Neutrophil (primary cell): Measurements from ENCODE around the gene SH3RF3.

Experiments
- H3K27ac ChIP-seq: fragments of 200-600 bp; sonication (generic); 2 replicates; pipeline ENCODE4 v1.5.1; 2016; ENCODE audit warnings: mild to moderate bottlenecking, moderate library complexity
- H3K27me3 ChIP-seq: fragments of 200-600 bp; sonication (generic); 2 replicates; pipeline ENCODE4 v1.6.0; 2016; ENCODE audit warnings: mild to moderate bottlenecking
- H3K36me3 ChIP-seq: fragments of 200-600 bp; sonication (generic); 2 replicates; pipeline ENCODE4 v1.5.1; 2017
- H3K4me1 ChIP-seq, 2 experiments: fragments of 200-600 bp in 1 of 2; sonication (generic) in 1 of 2; 1 replicate in 1 of 2; 2 replicates in 1 of 2; pipeline versions ENCODE4 v1.5.1 to v1.6.1; 2013 to 2016; ENCODE audit warnings: low read depth in 1 of 2, low read length in 1 of 2, mild to moderate bottlenecking in 1 of 2, moderate library complexity in 1 of 2; ENCODE audit not compliant: control insufficient read depth in 1 of 2, insufficient read depth in 1 of 2
- H3K4me3 ChIP-seq, 2 experiments: fragments of 200-600 bp in 1 of 2; sonication (generic) in 1 of 2; 1 replicate in 1 of 2; 2 replicates in 1 of 2; pipeline ENCODE4 v1.5.1; 2013 to 2016; ENCODE audit warnings: low read depth in 1 of 2, low read length in 1 of 2, mild to moderate bottlenecking in 1 of 2, moderate library complexity in 1 of 2
- H3K9me3 ChIP-seq: fragments of 200-600 bp; sonication (generic); 2 replicates; pipeline ENCODE4 v1.5.1; 2016
- TF ChIP-seq, protein P1 (sequence below): fragments of 200-600 bp; sonication (generic); IDR thresholded peaks from 2 replicates; pipeline ENCODE4 v1.5.1; 2016; ENCODE audit warnings: antibody characterized with exemption

SH3RF3 gene

GRCh38 chr2:109153807-109154206 lies 24.8 kb downstream of the SH3RF3 start:
- TF ChIP-seq, protein P1, sequence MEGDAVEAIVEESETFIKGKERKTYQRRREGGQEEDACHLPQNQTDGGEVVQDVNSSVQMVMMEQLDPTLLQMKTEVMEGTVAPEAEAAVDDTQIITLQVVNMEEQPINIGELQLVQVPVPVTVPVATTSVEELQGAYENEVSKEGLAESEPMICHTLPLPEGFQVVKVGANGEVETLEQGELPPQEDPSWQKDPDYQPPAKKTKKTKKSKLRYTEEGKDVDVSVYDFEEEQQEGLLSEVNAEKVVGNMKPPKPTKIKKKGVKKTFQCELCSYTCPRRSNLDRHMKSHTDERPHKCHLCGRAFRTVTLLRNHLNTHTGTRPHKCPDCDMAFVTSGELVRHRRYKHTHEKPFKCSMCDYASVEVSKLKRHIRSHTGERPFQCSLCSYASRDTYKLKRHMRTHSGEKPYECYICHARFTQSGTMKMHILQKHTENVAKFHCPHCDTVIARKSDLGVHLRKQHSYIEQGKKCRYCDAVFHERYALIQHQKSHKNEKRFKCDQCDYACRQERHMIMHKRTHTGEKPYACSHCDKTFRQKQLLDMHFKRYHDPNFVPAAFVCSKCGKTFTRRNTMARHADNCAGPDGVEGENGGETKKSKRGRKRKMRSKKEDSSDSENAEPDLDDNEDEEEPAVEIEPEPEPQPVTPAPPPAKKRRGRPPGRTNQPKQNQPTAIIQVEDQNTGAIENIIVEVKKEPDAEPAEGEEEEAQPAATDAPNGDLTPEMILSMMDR, result no peak
- no peaks in the 10 kb centered on the region for H3K4me1 ChIP-seq
- H3K27ac ChIP-seq, result no peak overlapping the region
- H3K9me3 ChIP-seq, result no peaks in the 10 kb centered on the region
- no peak overlapping the region for H3K4me3 ChIP-seq
- H3K36me3 ChIP-seq, result no peaks in the 10 kb centered on the region
- no peaks in the 10 kb centered on the region for H3K27me3 ChIP-seq

DNA sequence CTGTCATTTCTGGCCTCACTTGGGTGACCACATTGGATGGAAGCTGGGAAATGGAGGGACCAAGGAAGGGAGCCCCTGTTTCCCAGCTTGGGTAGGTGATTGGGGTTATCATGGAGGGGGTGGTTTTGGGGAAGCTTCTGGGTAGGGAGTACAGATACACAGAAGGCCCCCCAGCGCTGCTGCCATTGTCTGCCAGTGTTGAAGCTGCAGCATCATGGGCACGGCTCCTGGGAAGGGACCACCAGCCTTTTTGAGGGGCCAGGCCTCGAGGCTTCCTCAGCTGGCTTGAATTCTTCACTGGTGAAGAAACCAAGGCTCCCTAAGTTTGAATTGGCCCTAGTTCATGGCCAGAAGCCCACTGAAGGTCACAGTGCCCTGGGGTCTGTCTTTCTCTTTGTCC lies 25.2 kb downstream of the SH3RF3 start:
- H3K4me1 ChIP-seq, result no peaks in the 10 kb centered on the region
- no peaks in the 10 kb centered on the region for H3K36me3 ChIP-seq
- no peak overlapping the region for H3K4me3 ChIP-seq
- no peak overlapping the region for H3K27ac ChIP-seq
- TF ChIP-seq, protein P1, result no peak
- H3K27me3 ChIP-seq, result no peaks in the 10 kb centered on the region
- no peaks in the 10 kb centered on the region for H3K9me3 ChIP-seq

DNA sequence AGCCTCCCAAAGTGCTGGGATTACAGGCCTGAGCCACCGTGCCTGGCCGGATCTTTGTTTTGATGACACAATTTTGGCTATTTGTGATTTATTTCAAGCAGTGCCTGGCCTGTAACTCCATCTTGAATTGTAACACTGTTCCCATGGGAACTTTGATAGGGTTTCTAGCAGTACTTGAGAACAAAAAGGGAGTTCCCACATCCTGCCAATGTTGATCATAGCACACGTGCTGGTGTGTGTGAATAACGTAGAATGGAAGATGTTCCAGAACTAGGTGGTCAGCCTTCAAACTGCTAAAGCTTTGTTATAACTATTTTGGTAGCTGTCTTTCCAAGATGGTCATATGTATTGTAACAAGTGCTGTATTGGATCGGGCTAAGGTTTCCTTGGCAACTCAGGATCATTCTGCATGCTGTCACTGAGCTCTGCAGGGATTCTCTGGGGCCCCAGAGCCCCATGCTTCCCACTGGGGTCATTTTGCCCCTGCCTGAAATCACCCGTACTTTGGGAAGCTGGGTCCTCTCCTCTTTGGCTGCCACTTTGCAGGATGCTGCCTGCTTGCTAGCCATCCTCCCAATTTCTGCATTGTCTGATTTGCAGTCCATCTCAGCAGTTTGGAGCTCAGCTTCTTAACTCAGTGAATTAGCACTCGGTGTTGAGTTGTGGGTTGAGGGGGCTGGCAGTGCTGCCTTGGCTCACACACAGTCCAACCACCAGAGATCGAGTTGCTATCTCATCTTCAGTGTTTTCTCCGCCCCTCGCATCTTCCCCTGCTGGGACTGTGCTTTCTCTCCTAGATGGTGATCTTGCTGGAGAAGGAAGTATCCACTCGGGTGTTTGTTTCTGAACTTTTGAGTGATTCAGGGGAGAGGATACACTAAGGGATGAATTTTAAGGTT lies 26.8 kb downstream of the SH3RF3 start:
- no peak overlapping the region for H3K4me3 ChIP-seq
- no peaks in the 10 kb centered on the region for H3K27me3 ChIP-seq
- no peaks in the 10 kb centered on the region for H3K36me3 ChIP-seq
- H3K4me1 ChIP-seq, result no peaks in the 10 kb centered on the region
- no peak overlapping the region for H3K27ac ChIP-seq
- no peaks in the 10 kb centered on the region for H3K9me3 ChIP-seq
- TF ChIP-seq, protein P1, result no peak

DNA sequence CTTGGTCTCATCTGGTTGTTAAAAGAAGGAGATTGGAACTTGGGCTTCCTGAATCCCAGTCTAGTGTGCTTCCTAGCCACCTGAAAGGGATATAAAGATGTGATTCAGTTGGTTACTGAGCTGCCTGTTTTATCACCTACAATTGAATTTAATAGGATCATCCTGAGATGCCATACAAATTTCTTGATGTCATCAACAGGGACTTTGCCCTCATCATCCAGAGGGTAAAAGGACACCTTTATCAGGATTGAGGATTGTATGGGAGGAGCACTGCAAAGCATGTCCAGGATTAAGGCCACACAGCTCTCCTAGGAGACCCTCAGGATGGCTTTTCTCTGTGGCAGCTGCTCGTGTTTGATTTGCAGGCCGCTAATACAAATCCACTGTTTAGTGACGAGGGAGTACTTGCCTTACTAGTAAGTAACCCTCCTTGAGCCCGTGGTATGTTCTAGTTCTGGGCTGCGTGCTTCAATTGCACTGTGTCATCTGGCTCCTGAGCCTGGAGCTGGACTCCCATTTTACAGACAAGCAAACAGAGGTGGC lies 28.6 kb downstream of the SH3RF3 start:
- Histone ChIP-seq H3K9me3 (no peaks in the 10 kb centered on the region), H3K4me3 (no peak overlapping the region), H3K36me3 (no peaks in the 10 kb centered on the region), H3K27ac (no peak overlapping the region), H3K27me3 (no peaks in the 10 kb centered on the region), H3K4me1 (no peaks in the 10 kb centered on the region)
- TF ChIP-seq, protein P1, result no peak

DNA sequence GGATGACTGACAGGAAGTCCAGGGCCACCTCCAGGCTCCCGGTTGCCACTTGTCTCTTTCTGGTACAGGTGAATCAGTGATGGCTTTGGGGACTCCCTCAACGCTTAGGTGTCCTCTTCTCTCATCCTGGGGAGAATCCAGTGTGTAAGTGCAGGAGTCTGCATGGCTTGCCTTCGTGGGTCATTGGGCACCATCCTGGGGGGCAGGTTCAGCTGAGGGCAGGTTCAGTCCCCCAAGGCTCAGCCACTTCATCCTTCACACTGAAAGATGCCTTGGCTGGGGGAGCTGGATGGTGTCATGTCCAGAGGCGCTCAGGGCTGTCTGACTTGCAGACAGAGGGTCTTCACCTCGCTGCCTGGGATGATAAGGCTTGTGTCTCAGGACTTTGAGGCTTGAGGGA lies 29.2 kb downstream of the SH3RF3 start:
- no peaks in the 10 kb centered on the region for H3K27me3 ChIP-seq
- peaks cover 0 to 5% of the 10 kb centered on the region in 2 experiments for H3K4me1 ChIP-seq
- H3K9me3 ChIP-seq, result no peaks in the 10 kb centered on the region
- no peaks in the 10 kb centered on the region for H3K36me3 ChIP-seq
- TF ChIP-seq, protein P1, result no peak
- H3K27ac ChIP-seq, result no peak overlapping the region
- no peak overlapping the region for H3K4me3 ChIP-seq
